Fibroblast of skin of abdomen (primary cell): ENCODE data around the gene VPS50. TPM values are rescaled to one million over a fixed set of nuclear protein-coding genes. Genes with fewer than 3 reads are reported as not detected.

ENCODE experiments used
- DNase-seq: peaks from one replicate; pipeline ENCODE4 v3.0.0-alpha.2; 2013
- polyA plus RNA-seq, 2 experiments: library from polyadenylated mRNA; unstranded; fragments of 120-200 nt; gene quantifications; one replicate each; pipeline ENCODE4 v1.2.1, GENCODE V29; 2013; ENCODE audit not compliant: insufficient read length in 2 of 2

Gene VPS50, protein sequence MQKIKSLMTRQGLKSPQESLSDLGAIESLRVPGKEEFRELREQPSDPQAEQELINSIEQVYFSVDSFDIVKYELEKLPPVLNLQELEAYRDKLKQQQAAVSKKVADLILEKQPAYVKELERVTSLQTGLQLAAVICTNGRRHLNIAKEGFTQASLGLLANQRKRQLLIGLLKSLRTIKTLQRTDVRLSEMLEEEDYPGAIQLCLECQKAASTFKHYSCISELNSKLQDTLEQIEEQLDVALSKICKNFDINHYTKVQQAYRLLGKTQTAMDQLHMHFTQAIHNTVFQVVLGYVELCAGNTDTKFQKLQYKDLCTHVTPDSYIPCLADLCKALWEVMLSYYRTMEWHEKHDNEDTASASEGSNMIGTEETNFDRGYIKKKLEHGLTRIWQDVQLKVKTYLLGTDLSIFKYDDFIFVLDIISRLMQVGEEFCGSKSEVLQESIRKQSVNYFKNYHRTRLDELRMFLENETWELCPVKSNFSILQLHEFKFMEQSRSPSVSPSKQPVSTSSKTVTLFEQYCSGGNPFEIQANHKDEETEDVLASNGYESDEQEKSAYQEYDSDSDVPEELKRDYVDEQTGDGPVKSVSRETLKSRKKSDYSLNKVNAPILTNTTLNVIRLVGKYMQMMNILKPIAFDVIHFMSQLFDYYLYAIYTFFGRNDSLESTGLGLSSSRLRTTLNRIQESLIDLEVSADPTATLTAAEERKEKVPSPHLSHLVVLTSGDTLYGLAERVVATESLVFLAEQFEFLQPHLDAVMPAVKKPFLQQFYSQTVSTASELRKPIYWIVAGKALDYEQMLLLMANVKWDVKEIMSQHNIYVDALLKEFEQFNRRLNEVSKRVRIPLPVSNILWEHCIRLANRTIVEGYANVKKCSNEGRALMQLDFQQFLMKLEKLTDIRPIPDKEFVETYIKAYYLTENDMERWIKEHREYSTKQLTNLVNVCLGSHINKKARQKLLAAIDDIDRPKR
- 12.3 TPM for polyA plus RNA-seq (2013, experiment 1 of 2; ENCODE audit: insufficient read length)
- polyA plus RNA-seq (2013, experiment 2 of 2; ENCODE audit: insufficient read length), result 12.1 TPM

GRCh38 chr7:93231799-93232672 lies at the start of gene VPS50:
Gene VPS50, plus strand, starts transcription at chr7:93232366. Its CDS starts 102 bp downstream, at chr7:93232468.
- DNase-seq, result peak; percentile 96

DNA sequence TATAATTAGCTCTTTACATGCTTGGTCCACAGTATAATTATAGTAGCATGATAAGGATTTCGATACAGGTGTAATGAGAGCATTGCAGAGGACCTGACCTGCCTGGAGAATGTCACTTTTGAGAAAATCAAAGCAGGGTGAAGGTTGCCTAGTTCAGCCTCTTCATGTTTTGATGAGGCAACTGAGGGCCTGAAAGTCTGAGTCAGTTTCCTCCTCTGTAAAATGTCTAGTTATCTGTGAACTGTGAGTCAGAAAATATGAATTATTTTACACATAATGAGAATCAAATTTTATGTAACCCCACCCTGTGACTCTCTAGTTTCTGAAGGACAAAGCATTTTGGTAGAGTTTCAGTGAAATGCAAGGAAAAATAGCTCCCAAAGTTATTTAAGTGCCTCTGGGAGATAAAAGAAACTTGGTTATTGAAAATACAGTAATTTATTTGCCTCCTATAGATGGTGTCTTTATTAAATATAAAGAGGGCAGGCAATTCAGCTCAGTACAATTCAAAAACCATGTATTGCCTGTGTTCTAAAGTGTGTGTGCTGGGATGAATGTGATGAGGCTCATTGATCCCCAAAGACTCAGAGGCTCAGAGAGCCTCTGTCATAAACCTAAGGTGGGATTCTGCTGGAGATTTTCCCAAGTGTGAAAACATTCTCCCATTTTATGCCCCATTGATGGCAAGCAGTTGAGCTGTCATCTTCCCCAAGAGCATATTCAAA lies 46.7 kb upstream of the VPS50 start:
- peak; percentile 4 for DNase-seq

DNA sequence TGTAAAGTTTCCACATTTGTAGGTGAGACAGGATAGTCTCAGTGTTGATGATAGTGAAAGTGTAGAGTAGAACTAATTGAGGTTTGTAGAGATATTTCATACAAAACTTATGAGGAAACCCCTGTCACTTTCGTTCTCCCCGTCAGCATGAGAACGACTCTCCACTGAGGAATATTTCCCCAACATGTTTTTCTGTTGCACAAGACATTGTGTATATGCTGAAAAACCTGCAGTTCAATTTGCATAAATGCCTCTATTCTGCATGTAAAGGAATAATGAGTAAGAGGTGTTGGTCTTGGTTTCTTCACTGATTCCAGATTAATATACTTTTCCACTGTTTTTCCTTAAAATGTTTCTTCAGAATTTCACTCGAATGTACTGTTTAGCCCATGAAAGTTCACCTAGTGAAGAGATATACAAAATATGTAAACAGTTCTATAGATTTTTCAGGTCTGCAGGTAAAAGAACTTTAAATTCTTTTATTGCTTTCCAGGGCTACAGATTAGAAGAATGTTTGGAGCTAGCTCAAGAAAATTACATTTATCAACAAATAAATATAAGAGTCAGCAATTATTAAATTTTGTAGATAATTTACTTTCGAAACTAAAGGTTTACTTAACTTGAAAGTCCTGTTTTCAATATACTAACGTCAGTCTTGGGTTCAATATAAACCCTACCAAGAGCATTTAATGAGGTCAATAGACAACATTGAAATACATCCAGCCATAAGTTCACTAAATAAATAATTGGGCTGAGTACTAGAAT lies 43.1 kb upstream of the VPS50 start:
- no peak for DNase-seq

- peak; percentile 10 for DNase-seq
Observed at GRCh38 chr7:93194386-93194785, 37.8 kb upstream of the VPS50 start.

DNA sequence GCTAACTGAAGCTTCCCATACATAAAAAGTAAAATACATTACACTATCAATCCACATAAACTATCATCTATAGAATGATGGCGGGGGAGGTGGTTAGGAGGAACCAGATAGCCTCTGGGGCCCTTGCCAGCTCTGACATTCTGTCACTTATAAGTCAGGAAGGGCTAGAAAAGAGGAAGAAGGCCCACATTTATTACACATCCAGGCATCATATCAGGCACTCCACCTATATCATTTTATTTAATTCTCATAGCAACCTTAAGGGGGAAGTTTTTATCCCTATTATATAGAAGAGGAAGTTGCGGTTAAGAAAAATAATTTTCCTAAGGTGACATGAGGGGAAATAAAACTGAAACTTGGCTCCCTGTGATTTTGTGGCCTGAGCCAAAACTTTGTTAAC lies 35.8 kb upstream of the VPS50 start:
- no peak for DNase-seq

DNA sequence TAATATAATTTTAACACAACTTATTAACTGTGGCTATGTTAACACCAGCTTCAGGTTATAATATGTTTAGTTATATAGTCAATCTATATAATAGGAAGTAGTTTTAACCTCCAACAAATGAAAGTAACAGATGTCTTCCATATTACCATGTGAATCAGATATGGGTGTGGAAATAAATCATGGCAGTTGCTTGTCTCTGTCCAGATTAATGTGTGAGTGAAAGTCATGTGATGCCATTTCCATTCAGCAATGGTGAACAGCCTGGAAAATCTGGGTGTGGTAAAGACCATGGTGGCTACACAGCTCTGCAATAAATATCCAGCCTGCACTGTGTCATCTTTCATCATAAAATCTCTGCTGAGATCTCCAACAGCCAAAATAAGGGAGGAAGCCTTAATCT lies 33.7 kb upstream of the VPS50 start:
- no peak for DNase-seq

- peak; percentile 1 for DNase-seq
Observed at GRCh38 chr7:93202594-93203250, 29.4 kb upstream of the VPS50 start.

DNA sequence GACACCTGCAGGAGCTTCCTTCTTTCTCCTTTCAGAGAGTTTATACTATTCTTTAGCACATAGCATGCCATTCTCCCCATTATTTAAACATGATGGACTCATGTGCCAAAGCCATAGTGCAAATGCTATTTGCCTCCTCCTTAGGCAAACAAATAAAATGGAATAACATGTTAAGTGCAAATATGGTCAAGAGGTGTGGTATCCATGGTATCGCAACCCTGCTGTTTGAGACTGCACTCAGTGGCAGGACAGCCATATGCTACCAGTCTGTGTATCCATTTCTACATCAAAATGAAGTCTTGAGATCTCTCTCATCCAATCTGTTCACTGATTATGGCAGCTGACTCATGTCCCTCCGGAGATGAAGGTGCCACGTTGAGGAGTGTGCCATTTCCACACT lies 28.7 kb upstream of the VPS50 start:
- no peak for DNase-seq

DNA sequence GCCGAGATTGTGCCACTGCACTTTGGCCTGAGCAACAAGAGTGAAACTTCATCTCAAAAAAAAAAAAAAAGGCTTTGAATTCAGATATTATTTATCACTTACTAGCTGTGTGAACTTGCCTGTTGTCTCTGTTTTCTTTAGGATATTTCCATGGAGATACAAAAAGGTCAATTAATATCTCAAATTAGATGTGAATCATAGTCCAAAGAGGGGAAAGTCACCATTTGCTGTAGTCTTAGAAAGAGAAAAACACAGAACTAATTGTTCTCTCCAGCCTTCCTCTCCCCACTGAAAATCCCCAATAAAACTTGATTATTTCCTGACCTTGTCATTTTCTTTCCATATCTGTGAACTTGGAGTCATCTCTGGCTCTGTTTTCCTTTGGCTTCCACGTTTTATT lies 27.1 kb upstream of the VPS50 start:
- DNase-seq, result no peak

DNA sequence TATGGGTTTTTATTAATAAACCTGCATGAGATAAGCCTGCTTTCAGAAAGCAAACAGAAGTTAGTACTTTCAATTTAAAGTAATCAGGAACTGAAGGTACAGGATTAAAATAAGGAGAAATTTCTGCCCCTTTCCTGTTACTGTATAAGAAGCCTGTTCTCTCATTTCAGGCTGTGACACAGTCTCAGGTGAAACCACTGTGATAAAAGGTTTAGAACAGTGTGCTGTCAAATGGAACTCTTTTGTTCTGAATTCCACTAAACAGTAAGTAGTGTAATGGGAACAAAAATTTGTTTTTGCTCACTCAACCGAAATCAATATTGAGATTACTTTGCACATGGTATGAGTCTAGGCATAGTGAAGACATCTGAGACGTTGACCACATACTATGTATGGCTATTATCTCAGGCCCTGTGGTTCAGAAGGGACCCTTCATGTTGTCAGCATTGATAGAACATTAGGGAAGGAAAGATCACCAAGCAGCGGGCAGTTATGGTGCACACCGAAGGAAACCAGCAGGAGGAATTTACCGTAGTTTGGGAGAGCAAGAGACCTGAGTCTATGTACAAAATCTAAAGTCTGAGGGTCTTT lies 20.8 kb upstream of the VPS50 start:
- no peak for DNase-seq

GRCh38 chr7:93212881-93213280 lies 19.3 kb upstream of the VPS50 start:
- no peak for DNase-seq

GRCh38 chr7:93218997-93219827 lies 13.0 kb upstream of the VPS50 start:
- DNase-seq, result no peak

DNA sequence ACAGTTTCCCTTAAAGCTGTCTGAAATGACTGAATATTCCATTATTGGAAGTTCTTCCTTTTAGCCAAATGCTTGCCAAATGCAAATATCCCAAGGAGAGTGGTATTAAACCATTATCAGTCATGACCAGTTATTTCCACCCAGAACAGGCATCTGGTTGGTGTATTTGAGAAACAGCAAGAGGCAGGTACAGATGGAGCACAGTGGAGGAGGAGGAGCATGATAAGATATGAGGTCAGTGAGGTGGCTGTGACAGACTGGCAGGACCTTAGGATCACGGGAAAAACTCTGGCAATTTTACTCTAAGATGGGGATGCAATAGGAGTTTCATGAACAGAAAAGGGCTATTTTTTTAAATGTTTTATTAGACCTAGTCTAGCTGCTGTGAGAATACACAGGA lies 12.3 kb upstream of the VPS50 start:
- DNase-seq, result no peak

GRCh38 chr7:93226310-93226709 lies 5.9 kb upstream of the VPS50 start, which contains the start of gene HEPACAM2:
Gene HEPACAM2, minus strand, starts transcription at chr7:93226469.
- no peak for DNase-seq

DNA sequence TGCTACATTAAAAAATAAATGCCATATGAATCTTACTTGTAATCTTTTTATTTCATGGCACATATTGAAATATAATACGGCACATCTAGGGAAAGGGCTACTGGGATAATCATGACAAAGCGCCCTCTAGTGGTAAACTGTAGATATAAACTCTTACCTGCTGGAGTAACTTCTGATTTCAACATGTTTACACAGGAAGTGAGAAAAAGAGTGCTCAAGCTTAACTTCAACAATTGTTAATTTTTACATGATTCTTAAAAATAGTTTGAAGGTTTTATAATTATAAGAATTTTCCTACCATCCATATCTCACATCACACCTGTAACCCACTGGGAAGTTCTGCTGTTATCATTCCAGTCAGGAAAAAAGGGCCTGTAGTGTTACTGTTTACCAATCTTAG lies 3.9 kb upstream of the VPS50 start:
- DNase-seq, result peak; percentile 44

GRCh38 chr7:93231259-93231658 lies 907 bp upstream of the VPS50 start:
- DNase-seq, result no peak

DNA sequence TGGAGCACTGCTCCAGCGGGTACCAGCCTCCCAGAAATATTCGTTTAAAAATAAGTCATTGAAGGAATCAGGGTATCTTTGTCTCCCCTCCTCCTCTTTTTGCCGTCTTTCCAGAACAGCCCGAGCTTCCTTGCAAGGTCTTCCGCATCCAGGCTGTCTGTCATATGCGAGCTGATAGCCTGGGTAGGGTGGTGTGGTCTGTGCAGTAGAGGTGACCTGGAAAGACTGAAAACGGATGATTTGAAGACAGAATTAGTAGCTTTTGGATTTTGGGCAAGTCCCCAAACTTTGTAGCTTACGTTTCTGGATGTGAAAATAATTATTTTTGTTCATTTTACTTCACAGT lies 480 bp downstream of the VPS50 start:
- DNase-seq, result no peak

DNA sequence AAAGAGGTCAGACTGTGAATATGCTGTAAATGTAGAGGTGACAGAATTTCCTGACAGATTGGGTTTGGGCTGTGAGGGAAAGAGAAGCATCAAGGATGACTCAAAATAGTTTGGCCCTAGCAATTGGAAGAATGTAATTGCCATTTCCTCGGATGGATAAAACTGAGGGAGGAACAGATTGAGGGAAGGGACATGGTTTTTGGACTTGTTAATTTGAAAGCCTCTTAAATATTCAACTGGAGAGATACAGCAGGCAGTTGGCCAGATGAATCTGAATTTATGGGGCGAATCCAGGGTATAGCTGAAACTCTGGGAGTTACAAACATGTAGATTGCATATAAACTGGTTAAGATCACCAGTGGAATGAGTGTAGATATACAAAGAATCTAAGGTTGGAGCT lies 3.4 kb downstream of the VPS50 start:
- DNase-seq, result no peak

DNA sequence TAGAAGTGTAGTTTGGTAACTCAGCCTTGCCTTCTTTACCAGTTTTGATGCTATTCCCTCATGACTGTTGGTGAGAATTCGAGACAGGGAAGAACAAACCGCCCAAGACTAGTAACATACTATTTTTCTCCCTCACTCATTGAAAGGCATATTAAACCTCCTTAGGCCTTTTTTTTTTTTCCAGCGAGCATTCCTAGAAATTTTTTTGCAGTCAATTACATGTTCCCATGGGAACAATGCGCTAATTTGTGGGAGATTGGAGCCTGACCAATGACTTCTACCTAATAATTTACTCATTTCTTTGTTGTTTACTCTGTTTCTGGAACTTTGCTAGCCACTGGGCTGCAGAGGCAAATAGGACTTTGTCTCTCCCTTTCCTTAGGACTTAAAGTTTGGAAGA lies 6.0 kb downstream of the VPS50 start:
- no peak for DNase-seq
